ENCODE measurements around the gene MICU1.

The MICU1 gene

DNA sequence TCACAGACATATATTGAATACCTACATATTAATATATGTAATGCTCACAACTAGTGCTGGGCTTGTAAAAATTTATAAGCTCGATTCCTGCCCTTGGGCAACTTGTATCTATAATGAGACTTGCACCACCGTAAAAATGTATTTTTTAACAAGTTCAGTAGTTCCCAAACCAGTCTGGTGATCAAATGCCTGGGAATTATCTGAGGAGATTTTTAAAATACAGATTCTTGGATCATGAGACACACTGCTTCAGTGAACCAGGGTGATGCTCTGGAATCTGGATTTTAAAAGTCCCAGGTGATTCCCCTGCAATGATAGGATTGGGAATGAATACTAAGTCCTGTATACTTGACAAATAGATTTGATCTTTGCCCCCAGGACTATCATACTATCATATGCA lies 4.3 kb upstream of the MICU1 start:
- no peak for DNase-seq

- no peak for DNase-seq
Measured at GRCh38 chr10:72626444-72626754, 520 bp upstream of the MICU1 start.

GRCh38 chr10:72625276-72625607 lies 637 bp downstream of the MICU1 start:
- DNase-seq: no peak

DNA sequence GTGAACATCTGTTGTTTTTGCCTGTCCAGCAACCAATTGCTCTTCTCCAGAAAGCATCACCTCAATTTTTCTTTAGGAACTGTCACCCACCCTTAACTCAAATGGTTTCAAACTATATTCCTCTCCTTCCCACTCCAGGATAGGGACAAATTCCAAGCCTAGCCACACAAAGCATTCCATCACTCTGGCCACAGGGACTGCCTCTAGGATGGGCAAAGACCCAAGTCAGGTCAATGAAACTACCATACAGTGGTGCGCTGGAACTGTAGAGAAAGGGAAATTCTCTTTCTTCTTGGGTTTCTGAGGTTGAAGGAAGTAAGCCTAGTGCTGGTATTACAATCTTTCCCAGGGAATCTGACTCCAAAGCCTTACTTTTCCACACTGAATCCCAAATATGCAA lies 3.6 kb downstream of the MICU1 start:
- no peak for DNase-seq

GRCh38 chr10:72616716-72617115 lies 9.2 kb downstream of the MICU1 start:
- no peak for DNase-seq

GRCh38 chr10:72615970-72616369 lies 9.9 kb downstream of the MICU1 start:
- no peak for DNase-seq

GRCh38 chr10:72612203-72612826 lies 13.6 kb downstream of the MICU1 start:
- DNase-seq: no peak

GRCh38 chr10:72611783-72612182 lies 14.1 kb downstream of the MICU1 start:
- DNase-seq: no peak

GRCh38 chr10:72610466-72610865 lies 15.4 kb downstream of the MICU1 start:
- DNase-seq: no peak

DNA sequence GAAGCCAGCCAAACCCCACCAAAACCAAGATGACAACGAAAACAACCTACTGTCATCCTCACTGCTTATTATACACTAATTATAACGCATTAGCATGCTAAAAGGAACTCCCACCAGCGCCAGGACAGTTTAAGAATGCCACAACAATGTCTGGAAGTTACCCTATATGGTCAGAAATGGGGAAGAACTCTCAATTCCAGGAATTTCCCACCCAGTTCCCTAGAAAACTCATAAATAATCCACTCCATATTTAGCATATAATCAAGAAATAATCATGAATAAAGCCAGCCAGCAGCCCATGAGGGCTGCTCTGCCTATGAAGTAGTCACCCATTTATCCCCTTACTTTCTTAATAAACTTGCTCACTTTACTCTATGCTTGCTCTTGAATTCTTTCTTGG lies 20.8 kb downstream of the MICU1 start:
- DNase-seq: no peak

GRCh38 chr10:72601144-72601543 lies 24.7 kb downstream of the MICU1 start:
- no peak for DNase-seq

- DNase-seq: no peak
Measured at GRCh38 chr10:72598769-72599701, 26.8 kb downstream of the MICU1 start.

- DNase-seq: no peak
Measured at GRCh38 chr10:72597897-72598296, 28.0 kb downstream of the MICU1 start.

- no peak for DNase-seq
Measured at GRCh38 chr10:72595436-72595835, 30.4 kb downstream of the MICU1 start.

- peak; percentile 69 for DNase-seq
Measured at GRCh38 chr10:72593963-72594362, 31.9 kb downstream of the MICU1 start.

GRCh38 chr10:72588266-72588665 lies 37.6 kb downstream of the MICU1 start:
- DNase-seq: no peak

- DNase-seq: no peak
Measured at GRCh38 chr10:72587568-72587967, 38.3 kb downstream of the MICU1 start.

DNA sequence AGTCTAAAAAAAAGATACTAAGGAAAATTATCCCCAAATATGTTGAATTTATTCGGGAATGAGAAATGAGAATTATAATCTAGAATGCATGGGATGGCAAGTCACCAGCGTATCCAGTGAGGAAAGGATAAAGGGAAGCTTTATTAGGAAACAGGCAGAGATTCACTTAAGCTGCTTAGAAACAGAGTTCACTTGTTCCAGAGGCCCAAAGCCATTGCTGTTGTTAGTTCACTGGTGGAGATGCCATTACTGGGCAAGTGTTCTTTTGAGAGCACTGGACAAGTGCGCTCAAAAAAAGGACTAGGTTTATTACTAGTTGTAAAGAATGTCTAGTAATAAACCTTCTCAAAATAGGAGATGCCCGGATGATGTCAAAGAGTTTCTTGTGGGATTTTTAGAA lies 51.2 kb downstream of the MICU1 start:
- DNase-seq: no peak

DNA sequence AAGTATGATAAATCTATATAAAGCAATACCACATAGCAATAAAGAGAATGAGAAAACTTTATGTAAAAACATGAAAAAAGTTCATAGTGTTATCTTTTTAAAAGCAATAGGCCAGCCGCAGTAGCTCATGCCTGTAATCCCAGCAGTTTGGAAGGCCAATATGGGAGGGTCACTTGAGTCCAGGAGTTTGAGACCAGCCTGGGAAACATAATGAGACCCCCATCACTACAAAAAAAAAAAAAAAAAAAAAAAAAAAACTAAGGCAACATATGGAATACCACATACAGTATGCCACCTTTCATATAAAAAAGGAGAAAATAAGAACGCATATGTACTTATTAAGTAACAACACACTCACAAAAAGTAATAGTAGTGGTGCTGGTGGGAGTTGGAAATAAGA lies 52.8 kb downstream of the MICU1 start:
- no peak for DNase-seq

DNA sequence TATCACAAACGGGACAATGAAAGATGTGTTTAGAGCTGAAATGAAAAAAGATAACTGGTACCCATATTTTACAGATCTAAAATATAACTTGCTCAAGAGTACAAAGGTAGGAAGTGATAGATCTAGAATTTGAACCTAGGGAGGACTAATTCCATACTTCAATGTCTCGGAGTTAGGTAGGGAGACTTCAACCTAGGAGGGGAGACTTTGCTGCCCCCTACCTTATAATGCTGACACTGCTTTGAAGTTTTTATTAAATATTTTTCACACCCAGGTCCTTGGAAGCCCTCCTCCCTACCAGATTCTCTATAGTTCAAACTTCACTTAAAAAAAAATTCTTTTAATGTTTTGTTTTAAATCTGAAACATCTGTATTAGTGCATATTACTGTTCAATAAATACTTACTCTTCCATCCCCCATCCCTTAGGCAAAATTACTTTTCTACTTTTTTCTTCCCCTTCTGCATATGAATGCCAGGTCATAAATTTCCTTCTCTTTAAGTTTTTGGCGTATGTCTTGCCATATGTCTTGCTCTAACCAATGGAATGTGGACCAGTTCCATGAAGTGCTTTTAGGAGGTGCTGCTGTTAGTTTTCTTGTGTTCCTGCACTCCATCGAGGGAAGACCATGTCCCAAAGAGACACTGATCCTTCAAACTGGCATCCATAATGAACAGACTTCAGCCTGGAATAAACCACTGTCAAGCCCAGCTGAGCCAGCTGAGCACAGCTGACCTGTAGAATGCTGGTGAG lies 57.8 kb downstream of the MICU1 start:
- no peak for DNase-seq

- no peak for DNase-seq
Measured at GRCh38 chr10:72567421-72567820, 58.5 kb downstream of the MICU1 start.

- DNase-seq: no peak
Measured at GRCh38 chr10:72564596-72564995, 61.3 kb downstream of the MICU1 start.

DNA sequence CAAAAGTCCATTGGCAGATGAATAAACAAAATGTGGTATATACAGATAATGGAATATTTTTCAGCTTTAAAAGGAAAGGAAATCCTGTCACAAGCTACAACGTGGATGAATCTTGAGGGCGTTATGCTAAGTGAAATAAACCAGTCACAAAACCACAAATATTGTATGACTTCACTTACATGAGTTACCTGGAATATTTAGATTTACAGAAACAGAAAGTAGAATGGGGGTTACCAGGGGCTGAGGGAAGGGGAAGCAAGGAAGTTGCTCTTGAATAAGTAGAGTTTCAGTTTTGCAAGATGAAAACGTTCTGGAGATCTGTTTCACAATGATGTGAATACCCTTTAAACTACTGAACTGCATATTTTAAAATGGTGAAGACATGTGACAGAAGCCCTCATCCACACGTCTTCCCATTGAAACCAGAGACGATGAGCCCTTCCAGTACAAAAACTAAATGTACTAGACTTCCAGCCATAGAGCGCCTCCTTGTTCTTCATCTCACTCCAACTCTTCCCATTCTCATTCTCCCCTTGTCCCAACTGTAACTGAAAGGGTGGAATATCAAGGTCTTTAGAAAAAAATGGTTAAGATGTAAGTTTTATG lies 62.4 kb downstream of the MICU1 start:
- DNase-seq: no peak

GRCh38 chr10:72561745-72562166 lies 64.1 kb downstream of the MICU1 start:
- DNase-seq: no peak

Measured in GF-D8 (cell line).